GM10266 (cell line): ENCODE data around the gene NID2.

Experiments used
- DNase-seq: peaks from one replicate; pipeline ENCODE4 v3.0.0; 2012; ENCODE audit errors: extremely low spot score
- CTCF ChIP-seq: IDR thresholded peaks from 2 replicates; pipeline ENCODE4 v1.5.1; 2012; ENCODE audit warnings: mild to moderate bottlenecking, low read depth; ENCODE audit not compliant: control insufficient read depth, insufficient read depth; ENCODE audit errors: missing control alignments

NID2 gene

GRCh38 chr14:52110441-52111086, 41.7 kb upstream of the NID2 start:
- DNase-seq: no peak
- TF ChIP-seq CTCF: no peak

- DNase-seq: no peak
- TF ChIP-seq CTCF: no peak
Measured at GRCh38 chr14:52108823-52109222, 40.0 kb upstream of the NID2 start.

GRCh38 chr14:52106840-52107239, 38.0 kb upstream of the NID2 start:
- no peak for DNase-seq
- no peak for TF ChIP-seq CTCF

- DNase-seq: no peak
Measured at GRCh38 chr14:52103416-52103815, 34.6 kb upstream of the NID2 start.

GRCh38 chr14:52095794-52096193, 26.9 kb upstream of the NID2 start:
- no peak for DNase-seq
- TF ChIP-seq CTCF: no peak

More at GRCh38 chr14:52103416-52103815, 34.6 kb upstream of the NID2 start:
- TF ChIP-seq CTCF: no peak

GRCh38 chr14:52095336-52095735, 26.5 kb upstream of the NID2 start:
- DNase-seq: no peak

More at GRCh38 chr14:52095336-52095735, 26.5 kb upstream of the NID2 start:
- no peak for TF ChIP-seq CTCF
